ENCODE results near the gene SRGAP1.

The SRGAP1 gene

DNA sequence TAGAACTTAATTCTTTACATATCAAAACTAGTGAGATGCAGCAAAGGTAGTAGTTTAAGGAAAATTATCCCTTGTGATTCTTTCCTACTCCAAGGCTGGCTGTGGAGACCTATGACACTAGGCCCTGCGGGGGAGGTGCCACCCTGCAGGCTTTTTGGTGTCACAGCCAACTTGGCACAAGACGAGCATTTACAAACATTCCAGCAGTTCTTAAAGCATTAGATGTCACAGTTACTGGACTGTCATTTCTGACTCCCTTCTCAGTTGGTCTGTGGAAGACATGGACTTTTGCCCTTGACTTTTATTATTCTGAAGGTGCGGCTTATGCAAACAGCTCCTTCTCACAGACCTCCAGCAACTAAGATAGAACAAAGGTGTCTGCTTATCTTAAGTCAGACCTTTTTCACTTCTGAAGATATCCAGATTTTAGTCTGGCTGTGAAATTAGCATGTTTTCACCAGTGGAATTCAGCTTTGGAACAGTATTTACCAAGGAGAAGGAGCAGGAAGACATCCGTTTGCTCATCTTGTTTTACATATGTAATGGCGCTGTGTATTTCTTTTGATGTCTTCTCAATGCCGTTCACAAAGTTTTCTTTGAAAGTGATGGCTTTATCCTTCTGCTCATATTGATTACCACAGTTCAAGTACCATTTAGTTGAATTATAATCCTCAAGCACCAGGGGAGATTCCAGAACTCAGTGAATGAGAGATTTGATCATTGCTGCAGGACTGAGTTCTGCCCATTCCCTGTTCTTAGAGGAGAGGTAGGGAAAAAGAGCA is 17.9 kb downstream of the SRGAP1 start:
- Histone ChIP-seq H3K27me3 (ENCODE audit: insufficient read depth, poor library complexity, severe bottlenecking) (no peaks in the 10 kb centered on the region), H3K4me3 (replicated peaks; ENCODE audit: insufficient read depth, low read length) (no peak overlapping the region), H3K27ac (replicated peaks) (no peak overlapping the region)
- TF ChIP-seq SPI1 (IDR thresholded peaks at IDR 0.05; ENCODE audit: borderline replicate concordance, low read depth): no peak
- TF ChIP-seq GABPA (IDR thresholded peaks at IDR 0.05; ENCODE audit: low read depth): no peak
- TF ChIP-seq POLR2AphosphoS5 (IDR thresholded peaks at IDR 0.05; ENCODE audit: low read depth): no peak
- TF ChIP-seq, protein P1, sequence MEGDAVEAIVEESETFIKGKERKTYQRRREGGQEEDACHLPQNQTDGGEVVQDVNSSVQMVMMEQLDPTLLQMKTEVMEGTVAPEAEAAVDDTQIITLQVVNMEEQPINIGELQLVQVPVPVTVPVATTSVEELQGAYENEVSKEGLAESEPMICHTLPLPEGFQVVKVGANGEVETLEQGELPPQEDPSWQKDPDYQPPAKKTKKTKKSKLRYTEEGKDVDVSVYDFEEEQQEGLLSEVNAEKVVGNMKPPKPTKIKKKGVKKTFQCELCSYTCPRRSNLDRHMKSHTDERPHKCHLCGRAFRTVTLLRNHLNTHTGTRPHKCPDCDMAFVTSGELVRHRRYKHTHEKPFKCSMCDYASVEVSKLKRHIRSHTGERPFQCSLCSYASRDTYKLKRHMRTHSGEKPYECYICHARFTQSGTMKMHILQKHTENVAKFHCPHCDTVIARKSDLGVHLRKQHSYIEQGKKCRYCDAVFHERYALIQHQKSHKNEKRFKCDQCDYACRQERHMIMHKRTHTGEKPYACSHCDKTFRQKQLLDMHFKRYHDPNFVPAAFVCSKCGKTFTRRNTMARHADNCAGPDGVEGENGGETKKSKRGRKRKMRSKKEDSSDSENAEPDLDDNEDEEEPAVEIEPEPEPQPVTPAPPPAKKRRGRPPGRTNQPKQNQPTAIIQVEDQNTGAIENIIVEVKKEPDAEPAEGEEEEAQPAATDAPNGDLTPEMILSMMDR (IDR thresholded peaks at IDR 0.05; ENCODE audit: insufficient read depth, low read length): no peak
- DNase-seq (ENCODE audit: low read depth in 1 of 2, low spot score in 1 of 2): no peak

DNA sequence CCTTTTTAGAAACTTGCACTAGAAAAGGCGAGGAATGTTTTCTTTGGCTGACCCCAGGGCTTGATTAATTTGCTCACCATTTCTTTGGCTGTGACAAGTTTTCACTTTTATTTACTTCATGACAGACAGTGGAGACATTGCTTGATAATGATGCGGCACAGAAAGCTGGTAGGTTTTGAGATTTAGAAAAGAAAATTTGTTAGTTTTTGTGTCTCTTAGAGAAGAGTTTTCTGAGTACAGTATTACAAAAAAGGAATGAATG is 18.4 kb downstream of the SRGAP1 start:
- H3K4me3 ChIP-seq (replicated peaks; ENCODE audit: insufficient read depth, low read length): no peak overlapping the region
- TF ChIP-seq, protein P2, sequence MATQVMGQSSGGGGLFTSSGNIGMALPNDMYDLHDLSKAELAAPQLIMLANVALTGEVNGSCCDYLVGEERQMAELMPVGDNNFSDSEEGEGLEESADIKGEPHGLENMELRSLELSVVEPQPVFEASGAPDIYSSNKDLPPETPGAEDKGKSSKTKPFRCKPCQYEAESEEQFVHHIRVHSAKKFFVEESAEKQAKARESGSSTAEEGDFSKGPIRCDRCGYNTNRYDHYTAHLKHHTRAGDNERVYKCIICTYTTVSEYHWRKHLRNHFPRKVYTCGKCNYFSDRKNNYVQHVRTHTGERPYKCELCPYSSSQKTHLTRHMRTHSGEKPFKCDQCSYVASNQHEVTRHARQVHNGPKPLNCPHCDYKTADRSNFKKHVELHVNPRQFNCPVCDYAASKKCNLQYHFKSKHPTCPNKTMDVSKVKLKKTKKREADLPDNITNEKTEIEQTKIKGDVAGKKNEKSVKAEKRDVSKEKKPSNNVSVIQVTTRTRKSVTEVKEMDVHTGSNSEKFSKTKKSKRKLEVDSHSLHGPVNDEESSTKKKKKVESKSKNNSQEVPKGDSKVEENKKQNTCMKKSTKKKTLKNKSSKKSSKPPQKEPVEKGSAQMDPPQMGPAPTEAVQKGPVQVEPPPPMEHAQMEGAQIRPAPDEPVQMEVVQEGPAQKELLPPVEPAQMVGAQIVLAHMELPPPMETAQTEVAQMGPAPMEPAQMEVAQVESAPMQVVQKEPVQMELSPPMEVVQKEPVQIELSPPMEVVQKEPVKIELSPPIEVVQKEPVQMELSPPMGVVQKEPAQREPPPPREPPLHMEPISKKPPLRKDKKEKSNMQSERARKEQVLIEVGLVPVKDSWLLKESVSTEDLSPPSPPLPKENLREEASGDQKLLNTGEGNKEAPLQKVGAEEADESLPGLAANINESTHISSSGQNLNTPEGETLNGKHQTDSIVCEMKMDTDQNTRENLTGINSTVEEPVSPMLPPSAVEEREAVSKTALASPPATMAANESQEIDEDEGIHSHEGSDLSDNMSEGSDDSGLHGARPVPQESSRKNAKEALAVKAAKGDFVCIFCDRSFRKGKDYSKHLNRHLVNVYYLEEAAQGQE (IDR thresholded peaks at IDR 0.05; ENCODE audit: insufficient replicate concordance, low read depth): no peak
- TF ChIP-seq, protein P1 (IDR thresholded peaks at IDR 0.05; ENCODE audit: insufficient read depth, low read length): no peak
- no peaks in the 10 kb centered on the region for H3K27me3 ChIP-seq (ENCODE audit: insufficient read depth, poor library complexity, severe bottlenecking)
- DNase-seq (ENCODE audit: low read depth in 1 of 2, low spot score in 1 of 2): no peak
- no peak overlapping the region for H3K27ac ChIP-seq (replicated peaks)

DNA sequence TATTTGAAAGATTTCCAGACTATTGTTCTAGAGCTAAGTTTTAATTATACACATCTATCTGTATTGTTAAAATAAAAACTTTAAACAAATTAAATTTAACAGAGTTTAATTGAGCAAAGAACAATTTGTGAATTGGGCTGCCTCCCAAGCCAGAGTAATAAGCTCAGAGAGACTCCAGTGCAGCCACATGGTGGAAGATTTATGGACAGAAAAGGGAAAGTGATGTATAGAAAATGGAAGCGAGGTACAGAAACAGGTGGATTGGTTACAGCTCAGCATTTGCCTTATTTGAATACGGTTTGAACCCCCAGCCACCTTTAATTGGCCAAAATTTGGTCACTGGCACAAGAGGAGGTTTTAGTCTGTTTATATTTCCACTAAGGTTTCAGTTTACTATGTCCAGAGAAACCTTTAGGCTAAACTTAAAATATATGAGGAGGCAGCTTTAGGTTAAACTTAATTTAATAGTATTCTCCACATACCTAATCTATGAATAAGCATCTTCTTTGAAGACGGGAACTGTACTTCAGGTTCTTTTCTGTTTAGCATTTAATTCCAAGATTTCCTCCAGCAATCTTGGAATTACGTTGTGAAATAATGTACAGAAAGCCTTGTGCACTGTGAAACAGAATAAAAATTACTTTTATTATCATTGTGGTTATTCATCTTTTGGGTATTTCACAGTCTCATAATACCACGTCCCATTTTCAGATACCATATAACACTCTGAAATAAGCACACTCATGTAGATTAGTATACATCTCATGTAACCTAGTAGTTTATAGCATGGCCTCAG is 19.4 kb downstream of the SRGAP1 start:
- Histone ChIP-seq H3K27me3 (ENCODE audit: insufficient read depth, poor library complexity, severe bottlenecking) (no peaks in the 10 kb centered on the region), H3K4me3 (replicated peaks; ENCODE audit: insufficient read depth, low read length) (no peak overlapping the region), H3K27ac (replicated peaks) (no peak overlapping the region)
- TF ChIP-seq GABPA (IDR thresholded peaks at IDR 0.05; ENCODE audit: low read depth) (no peak), SPI1 (IDR thresholded peaks at IDR 0.05; ENCODE audit: borderline replicate concordance, low read depth) (no peak), POLR2AphosphoS5 (IDR thresholded peaks at IDR 0.05; ENCODE audit: low read depth) (no peak)
- TF ChIP-seq, protein P1 (IDR thresholded peaks at IDR 0.05; ENCODE audit: insufficient read depth, low read length): no peak
- TF ChIP-seq, protein P2 (IDR thresholded peaks at IDR 0.05; ENCODE audit: insufficient replicate concordance, low read depth): no peak
- no peak for DNase-seq (ENCODE audit: low read depth in 1 of 2, low spot score in 1 of 2)

Measured in HL-60 (cell line).